Left colon (tissue), 2 donors: ENCODE data around the gene RPH3AL. TPM values are rescaled to one million over a fixed set of nuclear protein-coding genes. Genes with fewer than 3 reads are reported as not detected.
"Not testable (repeated sequence)": the region's sequence is repeated elsewhere in the genome, so short reads cannot be mapped to it uniquely, and the experiment has no call there.

ENCODE experiments used
- ATAC-seq: fragments of 200-7000 bp; cut with Tn5 transposase; one replicate; pipeline ENCODE4 v1.9.1; 2020; ENCODE audit warnings: mild to moderate bottlenecking, moderate library complexity
- DNase-seq, 2 donors: peaks; one replicate each; pipeline ENCODE4 v3.0.0-alpha.2; 2020
- intact Hi-C, 2 donors: fragments of 100-400 bp; cut with DNase I in 1 of 2; cut with micrococcal nuclease in 1 of 2; formaldehyde crosslinking; loops; one replicate each; pipeline versions ENCODE4 v1.11.2 to v1.14.0; 2022; cut with DNase I, micrococcal nuclease
- total RNA-seq, 2 donors: library from RNA; stranded (reverse); fragmentation: NEBNext Ultra II Directional; extraction: Animal tissue kit (Norgen Biotek cat#: 25700); gene quantifications; one replicate each; pipeline ENCODE4 v1.2.1, GENCODE V29; 2021
- donor health status: DM: no; HTN: no; CAD: no.
- donor health status: DM: yes; HTN: yes; CAD: no.

The RPH3AL gene
- total RNA-seq, 2 donors from 2014 or later, result 32.7 to 42.3 TPM

DNA sequence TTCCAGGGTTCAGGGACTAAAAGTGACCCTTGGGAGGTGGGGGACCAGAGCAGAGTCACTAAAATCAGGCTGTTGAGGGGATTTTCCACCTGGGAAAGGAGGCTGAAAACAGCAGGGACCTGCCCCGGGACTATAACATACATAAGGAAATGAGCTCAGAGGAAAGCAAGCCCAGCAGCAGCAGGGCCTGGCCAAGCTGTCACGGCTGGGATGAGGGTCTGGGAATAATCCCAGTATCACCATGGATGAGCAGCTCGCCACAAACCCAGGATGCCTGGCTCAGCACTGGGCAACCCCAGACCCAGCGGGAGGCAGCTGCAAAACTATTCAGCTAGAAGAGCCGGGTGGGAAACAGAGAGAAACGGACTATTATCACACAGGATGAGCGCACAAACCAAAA is 72.4 kb downstream of the RPH3AL start:
- ATAC-seq (no peak), DNase-seq (no peak)
- intact Hi-C loops, result no loop called here

DNA sequence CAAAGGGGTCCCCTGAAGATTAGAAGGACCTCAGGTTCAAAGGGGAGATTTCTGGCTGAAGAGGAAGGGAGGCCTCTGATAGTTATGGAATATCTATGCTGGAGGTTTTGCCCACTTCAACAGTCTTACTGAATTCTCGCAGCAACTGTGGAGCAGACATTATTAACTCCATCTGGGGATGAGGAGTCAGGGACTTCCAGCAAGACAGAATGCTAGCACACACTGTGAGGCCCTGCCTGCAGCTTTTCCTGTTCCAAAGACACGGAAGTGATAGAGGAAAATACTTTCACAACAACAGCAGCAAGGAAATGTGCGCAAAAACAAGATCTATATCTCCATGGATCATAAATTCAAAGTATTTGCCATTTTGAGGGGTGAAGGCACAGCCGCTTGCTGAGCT is 72.8 kb downstream of the RPH3AL start:
- intact Hi-C loops, result no loop called here
- no peak for ATAC-seq
- no peak for DNase-seq

DNA sequence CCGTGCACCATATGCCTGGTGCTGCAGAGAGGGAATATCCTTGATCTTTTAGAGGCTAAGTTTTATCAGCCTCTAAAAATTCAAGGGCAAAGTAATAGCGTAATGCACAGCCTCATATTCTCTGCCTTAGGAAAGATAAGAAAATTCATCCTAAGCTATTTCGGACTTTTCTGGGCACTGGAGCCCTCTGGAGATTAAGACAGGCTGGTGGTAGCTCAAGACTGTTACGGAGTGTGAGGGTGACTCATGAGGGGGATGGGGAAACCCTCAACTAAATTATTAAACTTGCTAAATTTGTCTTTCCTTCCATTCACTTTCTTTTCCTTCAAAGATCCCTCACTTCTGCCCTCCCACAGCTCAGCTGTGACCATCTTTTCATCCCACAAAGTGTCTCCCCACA is 73.3 kb downstream of the RPH3AL start:
- DNase-seq (no peak), ATAC-seq (no peak)
- intact Hi-C loops, result no loop called here

DNA sequence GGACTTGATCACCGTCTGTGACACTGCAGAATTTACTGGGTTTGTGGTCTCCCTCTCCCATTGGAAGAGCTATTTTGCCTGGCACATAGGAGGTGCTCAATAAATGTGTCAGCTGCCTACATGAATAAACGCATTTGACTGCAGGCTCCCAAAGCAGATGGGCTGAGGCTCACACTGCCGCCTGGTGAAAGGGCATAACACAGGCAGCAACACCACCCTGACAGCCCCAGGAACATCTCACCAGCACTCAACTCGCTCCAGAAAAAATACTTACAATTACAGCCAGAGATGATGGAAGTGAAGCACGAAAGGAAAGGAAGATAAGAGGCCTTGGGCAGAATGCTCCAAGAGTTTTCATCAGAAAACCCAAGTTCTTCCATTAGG is 73.9 kb downstream of the RPH3AL start:
- ATAC-seq, result no peak
- intact Hi-C loops, result no loop called here
- no peak for DNase-seq

DNA sequence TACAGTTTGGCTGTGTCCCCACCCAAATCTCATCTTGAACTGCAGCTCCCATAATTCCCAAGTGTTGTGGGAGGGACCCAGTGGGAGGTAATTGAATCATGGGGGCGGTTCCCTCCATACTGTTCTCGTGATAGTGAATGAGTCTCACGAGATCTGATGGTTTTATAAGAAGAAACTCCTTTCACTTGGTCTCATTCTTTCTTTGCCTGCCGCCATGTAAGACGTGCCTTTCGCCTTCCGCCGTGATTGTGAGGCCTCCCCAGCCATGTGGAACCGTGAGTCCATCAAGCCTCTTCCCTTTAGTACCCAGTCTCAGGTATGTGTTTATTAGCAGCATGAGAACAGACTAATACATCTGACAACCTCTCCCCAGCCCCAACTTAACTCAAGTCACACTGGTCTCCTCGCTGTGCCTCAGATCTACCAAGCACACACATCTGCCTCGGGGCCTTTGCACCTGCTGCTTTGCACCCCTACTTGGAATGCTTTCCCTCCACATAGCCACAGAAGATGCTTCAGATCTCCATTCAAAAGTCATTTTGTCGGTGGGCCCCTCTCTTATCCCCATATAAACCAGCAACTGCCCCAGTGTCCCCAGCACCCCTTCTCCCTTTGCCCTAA is 74.4 kb downstream of the RPH3AL start:
- no peak for DNase-seq
- intact Hi-C loops, result no loop called here
- ATAC-seq, result no peak

DNA sequence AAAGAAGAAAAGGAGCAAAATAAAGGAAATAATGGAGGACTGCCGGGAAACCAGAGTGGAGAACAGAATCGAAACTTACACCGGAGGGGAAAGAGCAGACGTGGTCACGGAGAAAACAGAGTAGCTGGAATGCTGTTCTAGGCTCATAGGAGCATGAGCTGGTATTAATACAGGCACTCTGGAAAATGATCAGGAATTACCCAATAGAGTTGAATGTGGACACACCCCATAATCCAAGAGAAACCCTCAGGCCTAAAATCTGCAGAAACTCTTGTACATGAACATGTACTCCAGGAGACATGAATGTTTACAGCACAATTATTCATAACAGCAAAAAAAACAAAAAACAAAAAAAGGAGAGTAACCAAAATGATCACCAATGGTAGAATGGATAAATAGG is 77.7 kb downstream of the RPH3AL start:
- intact Hi-C loops, result no loop called here
- ATAC-seq (no peak), DNase-seq (no peak)

DNA sequence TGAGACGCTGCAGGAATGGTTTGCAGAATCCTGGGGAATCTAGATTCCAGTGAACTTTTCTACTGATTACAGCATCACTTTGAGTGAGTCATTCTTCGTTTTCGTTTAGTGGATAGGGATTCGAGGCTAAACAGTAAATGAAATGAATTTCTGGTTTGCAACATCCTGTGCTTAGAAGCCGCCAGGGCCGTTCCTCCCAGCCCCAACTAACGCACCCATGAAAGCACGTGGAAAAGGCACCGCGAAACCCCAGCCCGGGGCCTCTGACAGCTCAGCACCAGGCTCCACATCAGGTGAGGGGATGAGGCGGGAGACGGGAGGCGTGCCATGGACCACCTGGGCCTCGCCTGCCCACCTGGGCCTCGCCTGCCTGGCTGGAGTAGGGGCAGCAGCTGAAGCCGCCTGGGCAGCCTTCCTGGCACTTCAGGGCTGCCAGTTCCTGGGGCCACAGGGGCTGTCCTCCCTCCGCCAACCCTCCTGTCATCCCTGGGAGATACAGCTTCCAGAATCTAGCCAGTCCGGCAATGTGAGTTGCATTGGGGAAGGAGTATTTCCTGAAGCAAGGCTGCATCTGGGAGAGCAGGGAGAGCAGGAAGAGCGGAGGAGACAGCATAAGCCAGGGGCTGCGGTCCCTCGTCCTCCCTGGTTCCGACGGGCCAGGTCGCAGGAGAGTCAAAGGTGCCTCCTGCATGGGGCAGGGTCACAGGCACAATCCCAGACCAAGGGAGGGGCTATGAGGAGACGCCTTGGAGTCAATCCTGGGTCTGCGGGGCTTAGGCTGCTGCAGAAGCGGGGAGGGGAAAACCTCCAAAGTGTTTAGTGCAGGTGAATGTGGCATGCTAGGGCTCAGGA is 78.4 kb downstream of the RPH3AL start:
- DNase-seq, result no peak
- ATAC-seq, result no peak
- intact Hi-C loops, result no loop called here

DNA sequence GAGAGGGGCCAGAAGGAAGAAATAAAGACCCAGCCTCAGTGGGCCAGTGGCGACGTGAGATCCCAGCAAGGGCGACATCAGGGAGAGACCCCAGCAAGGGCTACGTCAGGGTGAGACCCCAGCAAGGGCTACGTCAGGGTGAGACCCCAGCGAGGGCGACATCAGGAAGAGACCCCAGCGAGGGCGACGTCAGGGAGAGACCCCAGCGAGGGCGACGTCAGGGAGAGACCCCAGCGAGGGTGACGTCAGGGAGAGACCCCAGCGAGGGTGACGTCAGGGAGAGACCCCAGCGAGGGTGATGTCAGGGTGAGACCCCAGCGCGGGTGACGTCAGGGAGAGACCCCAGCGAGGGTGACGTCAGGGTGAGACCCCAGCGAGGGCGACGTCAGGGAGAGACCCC is 79.8 kb downstream of the RPH3AL start:
- DNase-seq, ATAC-seq, intact Hi-C loops: not testable (repeated sequence)

DNA sequence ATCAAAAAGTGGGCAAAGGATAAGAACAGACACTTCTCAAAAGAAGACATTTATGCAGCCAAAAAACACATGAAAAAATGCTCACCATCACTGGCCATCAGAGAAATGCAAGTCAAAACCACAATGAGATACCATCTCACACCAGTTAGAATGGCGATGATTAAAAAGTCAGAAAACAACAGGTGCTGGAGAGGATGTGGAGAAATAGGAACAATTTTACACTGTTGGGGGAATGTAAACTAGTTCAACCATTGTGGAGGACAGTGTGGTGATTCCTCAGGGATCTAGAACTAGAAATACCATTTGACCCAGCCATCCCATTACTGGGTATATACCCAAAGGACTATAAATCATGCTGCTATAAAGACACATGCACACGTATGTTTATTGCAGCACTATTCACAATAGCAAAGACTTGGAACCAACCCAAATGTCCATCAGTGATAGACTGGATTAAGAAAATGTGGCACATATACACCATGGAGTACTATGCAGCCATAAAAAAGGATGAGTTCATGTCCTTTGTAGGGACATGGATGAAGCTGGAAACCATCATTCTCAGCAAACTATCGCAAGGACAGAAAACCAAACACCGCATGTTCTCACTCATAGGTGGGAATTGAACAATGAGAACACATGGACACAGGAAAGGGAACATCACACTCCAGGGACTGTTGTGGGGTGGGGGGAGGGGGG is 80.5 kb downstream of the RPH3AL start:
- DNase-seq, intact Hi-C loops, ATAC-seq: not testable (repeated sequence)

DNA sequence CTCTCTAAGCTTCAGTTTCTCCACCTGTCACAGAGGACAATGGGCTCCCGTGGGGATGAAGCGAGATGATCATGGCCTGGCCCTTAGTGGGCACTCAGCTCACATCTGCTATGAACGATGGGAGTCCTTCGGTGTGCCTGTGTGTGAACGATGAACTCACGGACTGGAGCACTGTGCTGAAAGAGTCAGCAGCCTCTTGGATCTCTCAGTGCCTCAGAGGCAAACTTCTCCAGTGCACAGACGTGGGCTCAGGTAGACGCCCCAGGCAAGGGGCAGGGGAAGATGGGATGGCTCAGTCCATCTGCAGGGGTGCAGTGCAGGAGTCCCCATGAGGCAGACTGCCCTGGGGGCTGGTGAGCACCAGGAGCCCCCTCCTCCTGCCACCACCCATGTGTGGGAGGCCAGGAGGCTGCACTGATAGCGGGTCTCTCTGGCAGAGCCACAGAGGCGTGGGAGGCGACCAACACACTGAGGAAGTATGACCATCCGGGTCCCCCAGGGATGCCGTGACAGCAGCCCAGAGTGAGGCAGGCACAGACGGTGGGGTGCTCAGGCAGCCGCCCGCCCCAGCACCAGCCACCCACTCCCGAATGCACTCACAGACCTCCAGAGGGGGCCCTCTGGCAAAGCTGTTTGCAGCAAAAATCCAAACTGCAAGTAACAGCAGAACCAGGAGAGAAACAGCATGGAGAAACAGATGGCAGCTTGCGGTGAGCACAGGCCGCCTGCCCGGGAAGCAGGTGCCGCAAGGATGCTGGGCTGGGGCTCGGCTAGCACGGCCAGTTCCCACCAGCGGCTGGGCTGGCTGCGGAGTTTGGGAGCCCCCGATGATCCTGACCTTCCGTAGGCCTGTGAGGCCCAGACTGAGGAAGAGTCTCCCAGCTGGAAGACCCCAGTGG is 82.7 kb downstream of the RPH3AL start:
- DNase-seq (peak in 1 of 2 donors; percentile 16), ATAC-seq (no peak)
- intact Hi-C loops, result no loop called here

DNA sequence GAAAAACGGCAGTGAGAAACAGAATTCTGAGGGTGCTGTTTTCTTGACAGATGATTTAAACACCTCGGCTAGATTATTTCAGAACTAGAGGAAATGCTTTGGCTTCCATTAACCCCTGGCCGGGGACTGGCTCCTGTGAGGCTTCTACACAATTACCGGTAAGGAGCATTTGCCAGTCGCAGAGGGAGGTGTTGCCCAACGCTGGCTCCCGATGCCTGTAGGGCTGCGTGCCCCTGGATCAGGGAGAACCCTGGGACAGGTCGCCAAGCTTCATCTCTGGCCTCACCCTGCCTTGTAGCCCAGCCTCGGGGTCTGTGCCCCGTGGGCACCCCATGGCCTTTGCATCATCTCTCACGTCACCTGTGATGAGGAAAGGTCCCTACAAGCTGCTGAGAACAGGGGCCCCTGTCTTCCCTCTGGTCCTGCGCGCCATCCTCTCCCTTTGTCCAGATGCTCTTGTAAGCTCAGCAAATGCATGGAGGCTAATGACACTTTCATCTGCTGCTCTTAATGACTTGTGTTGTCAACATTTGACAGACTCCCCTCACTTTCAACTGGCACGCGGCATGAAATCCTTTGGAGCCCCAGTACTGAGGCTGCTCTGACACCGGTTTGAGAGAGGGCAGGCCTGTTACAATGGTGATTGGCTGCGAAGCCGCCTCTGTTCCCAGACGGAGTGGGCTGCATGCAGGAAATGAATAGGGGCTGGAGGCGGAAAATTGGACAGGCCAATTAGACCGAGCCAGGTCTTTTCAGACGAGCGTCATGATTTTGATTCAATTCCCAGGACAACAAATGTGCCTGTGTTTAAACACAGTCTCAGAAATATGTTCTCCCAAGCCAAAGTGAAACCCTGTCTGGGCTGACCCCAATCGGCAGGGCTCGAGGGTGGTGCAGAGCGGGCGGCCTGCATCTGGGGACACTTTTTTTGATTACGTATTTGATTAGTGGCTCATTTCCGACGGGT is 85.6 kb downstream of the RPH3AL start:
- no peak for ATAC-seq
- DNase-seq, result peak in 1 of 2 donors; percentile 18
- intact Hi-C loops, result no loop called here

DNA sequence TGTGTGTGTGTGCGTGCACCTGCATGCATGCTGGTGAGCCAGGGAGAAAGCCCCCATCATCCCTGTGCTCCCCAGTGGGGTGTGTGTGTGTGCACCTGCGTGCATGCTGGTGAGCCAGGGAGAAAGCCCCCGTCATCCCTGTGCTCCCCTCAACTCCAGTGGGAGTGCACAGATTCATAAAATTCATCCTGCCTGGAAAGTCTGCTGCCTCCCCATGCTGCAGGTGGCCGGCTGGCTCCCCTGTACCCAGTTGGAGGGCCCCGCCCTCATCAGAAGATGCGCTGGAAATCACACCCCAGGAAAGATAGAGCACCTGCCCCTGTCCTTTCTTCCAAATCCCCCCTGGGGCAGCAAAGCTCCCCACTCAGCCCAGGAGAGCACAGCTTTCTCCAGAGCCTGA is 86.4 kb downstream of the RPH3AL start:
- DNase-seq, result peak in 1 of 2 donors; percentile 8
- intact Hi-C loops, result no loop called here

DNA sequence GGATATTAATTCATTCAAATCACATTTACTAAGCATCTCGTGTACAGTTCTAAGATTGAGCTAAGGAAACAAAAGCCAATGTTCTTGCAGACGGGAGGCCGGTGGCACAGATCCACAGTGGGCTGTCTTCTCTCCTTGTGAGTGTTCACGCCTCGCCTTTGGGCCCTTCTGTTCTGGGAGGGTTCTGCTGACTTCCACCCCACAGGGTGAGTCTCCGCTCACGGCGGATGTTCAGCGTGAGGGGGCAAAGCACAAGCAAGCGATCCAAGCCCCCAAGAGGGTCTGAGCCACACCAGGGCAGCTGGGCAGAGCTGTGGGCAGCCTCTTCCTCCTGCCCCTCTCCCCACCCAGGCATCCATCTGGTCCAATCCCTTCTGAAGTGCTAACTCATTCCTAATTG is 86.9 kb downstream of the RPH3AL start:
- DNase-seq, result peak in 1 of 2 donors; percentile 14
- intact Hi-C loops, result no loop called here
- ATAC-seq, result no peak

More for the DNA sequence above, 86.4 kb downstream of the RPH3AL start:
- ATAC-seq, result no peak

DNA sequence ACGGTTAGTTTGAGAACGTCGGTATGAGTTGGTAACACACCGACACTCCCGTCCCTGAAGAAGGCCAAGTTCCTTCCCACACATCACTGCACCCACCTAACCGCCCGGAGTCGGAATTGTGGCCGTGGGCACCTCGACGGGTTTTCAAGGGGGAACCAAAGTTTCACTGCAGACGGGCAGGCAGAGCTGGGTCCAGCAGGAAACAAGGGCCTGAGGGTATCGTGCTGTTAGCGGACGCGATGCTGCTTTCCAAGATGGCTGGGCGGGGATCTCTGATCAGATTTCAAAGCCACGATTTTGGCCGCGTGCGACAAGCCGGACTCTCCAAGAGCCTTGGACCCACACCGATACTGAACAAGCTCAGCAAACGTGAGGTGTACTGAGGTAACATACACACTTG is 88.8 kb downstream of the RPH3AL start:
- DNase-seq, result no peak
- intact Hi-C loops, result no loop called here
- no peak for ATAC-seq

DNA sequence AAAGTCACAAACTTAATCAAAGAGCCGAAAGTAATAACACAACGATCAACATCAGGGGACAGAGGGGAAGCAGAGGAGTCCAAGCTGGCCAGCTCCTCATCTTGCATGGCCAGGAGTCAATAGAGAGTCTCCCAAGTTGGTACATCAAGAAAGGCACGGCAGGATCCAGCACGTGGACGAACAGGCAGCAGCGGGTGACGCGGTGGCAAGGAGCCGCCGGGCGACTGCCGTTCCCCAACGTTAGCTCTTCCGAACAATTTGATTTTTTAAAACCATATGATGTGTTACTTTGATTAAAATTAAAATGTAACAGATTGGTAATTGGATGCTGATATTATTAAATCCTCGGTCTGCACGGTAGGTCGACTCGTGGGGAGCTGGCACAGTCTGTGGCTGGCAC is 89.3 kb downstream of the RPH3AL start:
- ATAC-seq (no peak), DNase-seq (no peak)
- intact Hi-C loops, result no loop called here

DNA sequence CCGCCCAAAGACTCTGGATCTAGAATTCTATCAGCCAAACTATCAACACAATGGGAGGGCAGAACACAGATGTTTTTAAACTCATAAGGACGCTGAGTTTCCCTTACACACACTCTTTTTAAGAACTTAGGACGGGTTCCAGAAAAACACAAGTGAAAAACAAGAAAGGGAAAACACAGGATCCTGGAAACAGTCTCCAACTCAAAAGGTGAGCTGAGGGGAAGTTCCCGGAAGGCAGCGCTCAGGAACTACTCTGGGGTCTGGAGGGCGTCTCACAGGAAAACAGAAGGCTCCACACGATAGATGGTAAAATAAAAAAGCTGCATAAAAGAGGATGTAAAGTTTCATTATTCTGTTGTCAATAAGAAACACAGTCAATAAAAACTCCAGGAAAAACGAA is 91.0 kb downstream of the RPH3AL start:
- ATAC-seq (no peak), DNase-seq (peak in 1 of 2 donors; percentile 9)
- intact Hi-C loops, result no loop called here

DNA sequence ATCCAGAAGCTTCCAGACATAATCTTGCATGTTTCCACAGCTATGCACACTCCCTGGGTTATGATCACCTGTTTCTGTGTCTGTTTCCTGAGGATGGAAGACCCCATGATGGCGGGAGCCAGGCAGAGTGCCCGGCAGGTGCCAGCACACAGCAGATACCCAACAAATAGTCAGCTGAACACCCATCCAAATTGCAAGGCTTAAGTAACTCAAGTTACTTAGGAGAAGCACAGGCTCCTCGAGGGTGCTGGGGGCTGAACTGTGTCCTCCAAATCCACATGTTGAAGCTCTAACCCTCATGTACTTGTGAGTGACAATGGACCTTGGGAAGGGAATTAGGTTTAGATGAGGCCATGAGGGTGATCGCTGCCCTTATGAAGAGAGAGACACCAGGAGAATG is 91.7 kb downstream of the RPH3AL start:
- DNase-seq (no peak), ATAC-seq (no peak)
- intact Hi-C loops, result no loop called here
